ENCODE data around the gene JPT2.

Gene JPT2

DNA sequence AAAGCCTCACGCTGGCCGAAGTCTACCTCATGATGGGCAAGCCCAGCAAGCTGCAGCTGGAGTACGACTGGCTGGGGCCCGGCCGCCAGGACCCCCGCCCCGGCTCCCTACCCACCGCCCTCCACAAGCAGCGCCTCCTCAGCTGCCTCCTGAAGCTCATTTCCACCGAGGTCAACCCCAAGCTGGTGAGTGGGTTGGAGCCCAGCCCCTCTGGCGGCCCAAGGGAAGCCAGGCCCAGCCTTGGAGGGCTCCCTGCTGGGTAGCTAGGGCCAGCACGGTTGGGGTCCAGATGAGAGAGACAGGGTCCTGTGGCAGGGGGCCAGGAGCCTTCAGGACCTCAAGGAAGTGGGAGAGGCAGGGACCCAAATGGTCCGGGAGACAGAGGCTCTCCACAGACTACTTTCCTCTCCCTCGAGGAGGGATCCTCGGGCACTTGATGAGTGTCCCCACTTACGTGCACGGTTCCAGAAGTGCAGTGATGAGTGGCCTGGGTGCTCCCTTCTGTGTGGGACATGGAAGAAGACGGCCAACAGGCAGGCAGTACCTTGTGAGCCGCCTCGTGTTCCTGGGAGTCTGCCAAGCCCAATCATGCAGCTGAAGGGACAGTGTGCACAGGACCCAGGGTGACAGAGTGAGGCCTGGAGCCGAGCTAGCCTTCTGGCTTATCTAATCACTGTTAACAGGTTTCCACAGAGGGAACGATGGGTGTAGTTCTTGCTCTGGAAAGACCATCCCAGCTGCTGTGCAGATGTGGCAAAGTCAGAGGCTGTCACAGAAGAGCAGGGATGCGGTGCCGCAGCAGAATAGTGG, 21.1 kb upstream of the JPT2 start:
- no peak overlapping the region for H3K4me3 ChIP-seq (replicated peaks; ENCODE audit: low read depth, low read length)
- DNase-seq (ENCODE audit: low read depth): no peak
- TF ChIP-seq, protein P1, sequence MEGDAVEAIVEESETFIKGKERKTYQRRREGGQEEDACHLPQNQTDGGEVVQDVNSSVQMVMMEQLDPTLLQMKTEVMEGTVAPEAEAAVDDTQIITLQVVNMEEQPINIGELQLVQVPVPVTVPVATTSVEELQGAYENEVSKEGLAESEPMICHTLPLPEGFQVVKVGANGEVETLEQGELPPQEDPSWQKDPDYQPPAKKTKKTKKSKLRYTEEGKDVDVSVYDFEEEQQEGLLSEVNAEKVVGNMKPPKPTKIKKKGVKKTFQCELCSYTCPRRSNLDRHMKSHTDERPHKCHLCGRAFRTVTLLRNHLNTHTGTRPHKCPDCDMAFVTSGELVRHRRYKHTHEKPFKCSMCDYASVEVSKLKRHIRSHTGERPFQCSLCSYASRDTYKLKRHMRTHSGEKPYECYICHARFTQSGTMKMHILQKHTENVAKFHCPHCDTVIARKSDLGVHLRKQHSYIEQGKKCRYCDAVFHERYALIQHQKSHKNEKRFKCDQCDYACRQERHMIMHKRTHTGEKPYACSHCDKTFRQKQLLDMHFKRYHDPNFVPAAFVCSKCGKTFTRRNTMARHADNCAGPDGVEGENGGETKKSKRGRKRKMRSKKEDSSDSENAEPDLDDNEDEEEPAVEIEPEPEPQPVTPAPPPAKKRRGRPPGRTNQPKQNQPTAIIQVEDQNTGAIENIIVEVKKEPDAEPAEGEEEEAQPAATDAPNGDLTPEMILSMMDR (IDR thresholded peaks at IDR 0.05; ENCODE audit: low read length, missing control alignments): no peak

DNA sequence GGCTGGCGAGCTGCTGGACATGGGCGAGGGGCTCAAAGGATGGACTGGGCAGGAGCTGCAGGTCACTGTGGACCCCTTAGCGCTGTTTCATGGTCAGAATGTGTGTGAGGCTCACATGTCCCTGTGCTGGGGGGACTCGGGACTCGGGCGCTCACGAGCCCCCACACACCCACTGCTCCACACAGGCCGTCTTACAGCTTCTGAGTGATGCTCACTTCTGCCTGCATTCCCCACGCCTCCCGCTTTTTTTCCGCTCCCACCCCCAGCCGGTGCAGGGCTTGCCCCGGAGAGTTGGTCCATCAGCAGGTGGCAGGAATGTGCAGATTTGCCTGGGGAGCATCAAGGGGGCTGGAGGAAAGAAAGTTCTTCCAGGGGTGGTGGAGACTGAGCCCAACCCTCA, 20.2 kb upstream of the JPT2 start:
- no peak for DNase-seq (ENCODE audit: low read depth)
- H3K4me3 ChIP-seq (replicated peaks; ENCODE audit: low read depth, low read length): no peak overlapping the region
- TF ChIP-seq, protein P1 (IDR thresholded peaks at IDR 0.05; ENCODE audit: low read length, missing control alignments): no peak

DNA sequence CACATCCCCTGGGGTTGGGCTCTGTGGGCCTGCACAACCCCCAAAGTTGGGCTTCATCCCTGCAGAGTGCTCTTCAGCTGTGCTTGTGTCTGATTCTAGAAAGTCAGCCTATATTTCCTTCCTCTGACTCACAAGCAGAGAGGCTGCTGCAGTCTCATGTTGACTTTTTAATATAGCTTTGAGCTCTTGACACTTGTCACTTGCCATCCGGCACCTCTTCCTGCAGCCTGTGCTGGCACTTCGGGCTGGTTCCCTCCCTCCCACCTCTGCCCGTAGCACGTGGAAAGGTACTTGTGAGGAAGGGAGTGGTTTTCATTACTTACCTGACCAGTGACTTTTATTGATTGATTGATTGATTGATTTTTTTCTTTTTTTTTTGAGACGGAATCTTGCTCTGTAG, 19.0 kb upstream of the JPT2 start:
- no peak for DNase-seq (ENCODE audit: low read depth)
- TF ChIP-seq, protein P1 (IDR thresholded peaks at IDR 0.05; ENCODE audit: low read length, missing control alignments): no peak
- no peak overlapping the region for H3K4me3 ChIP-seq (replicated peaks; ENCODE audit: low read depth, low read length)

DNA sequence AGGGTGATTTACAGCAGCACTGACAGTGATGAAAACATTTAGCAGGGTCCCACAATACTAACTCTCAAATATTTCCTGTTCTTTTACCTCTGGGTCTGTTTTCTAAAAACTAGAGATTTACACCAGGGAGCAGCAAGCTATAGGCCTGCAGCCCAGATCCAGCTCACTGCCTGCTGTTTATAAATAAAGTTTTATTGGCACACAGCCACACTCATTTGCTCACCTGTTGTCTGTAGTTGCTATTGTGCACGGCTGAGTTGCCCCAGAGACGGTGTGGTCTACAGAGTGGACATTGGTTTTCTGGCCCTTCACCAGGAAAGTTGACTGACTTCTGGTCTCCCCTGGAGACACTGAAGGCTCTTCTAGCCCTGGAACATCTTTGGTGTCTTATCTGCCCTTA, 16.3 kb upstream of the JPT2 start:
- DNase-seq (ENCODE audit: low read depth): no peak
- TF ChIP-seq, protein P1 (IDR thresholded peaks at IDR 0.05; ENCODE audit: low read length, missing control alignments): no peak
- H3K4me3 ChIP-seq (replicated peaks; ENCODE audit: low read depth, low read length): no peak overlapping the region

DNA sequence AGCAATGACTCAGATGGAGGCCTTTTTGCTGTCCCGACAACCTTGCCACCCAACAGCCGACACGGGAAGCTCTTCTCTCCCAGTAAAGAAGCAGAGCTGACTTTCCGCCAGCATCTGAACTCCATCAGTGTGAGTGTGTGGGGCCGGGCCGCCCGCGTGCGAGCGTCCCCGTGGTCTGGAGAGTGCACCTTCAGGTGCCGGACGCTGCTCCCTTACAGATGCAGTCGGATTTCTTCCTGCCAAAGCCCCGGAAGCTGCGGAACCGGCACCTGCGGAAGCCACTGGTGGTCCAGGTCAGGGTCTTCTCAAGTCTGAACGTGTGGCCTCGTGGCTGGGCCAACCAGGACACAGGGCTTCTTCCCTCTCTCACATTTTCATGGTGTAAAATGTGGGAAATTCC, 15.5 kb upstream of the JPT2 start:
- TF ChIP-seq, protein P1 (IDR thresholded peaks at IDR 0.05; ENCODE audit: low read length, missing control alignments): no peak
- DNase-seq (ENCODE audit: low read depth): no peak
- H3K4me3 ChIP-seq (replicated peaks; ENCODE audit: low read depth, low read length): no peak overlapping the region

DNA sequence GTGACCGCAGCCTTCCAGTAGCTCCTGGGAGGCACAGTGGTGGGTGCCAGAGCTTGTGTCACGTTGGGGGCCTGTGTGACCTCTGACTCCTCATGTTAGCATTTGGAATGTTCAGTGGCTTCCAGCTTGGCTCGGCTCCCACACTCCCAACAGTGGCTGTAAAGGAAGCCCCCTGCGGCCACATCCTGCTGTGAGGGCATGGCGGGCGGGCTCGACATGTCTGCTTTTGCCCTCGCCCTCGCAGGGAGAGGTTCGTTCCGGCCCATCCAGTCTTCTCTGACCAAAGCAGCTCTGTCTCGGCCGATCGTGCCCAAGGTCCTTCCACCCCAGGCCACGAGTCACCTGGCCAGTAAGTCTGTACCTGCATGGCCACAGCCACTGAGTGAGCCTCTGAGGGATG, 12.2 kb upstream of the JPT2 start:
- TF ChIP-seq, protein P1 (IDR thresholded peaks at IDR 0.05; ENCODE audit: low read length, missing control alignments): no peak
- H3K4me3 ChIP-seq (replicated peaks; ENCODE audit: low read depth, low read length): no peak overlapping the region
- DNase-seq (ENCODE audit: low read depth): no peak

DNA sequence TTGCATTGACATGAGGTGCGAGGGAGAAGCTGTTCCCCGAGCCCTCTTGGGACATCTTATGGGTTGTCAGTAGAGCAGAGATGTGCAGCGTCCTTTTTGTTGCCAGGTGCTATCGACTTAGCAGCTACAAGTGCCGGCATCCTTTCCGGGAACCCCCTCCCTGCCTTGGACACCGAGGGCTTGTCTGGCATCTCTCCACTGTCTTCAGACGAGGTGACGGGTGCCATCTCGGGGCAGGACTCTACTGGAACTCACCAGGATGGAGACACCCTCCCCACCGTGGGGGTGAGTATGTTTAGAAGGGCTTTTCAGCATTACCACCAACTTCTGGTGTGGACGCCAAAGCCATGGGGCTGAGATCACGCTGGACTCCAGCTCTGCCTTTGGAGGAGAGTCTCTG, 11.8 kb upstream of the JPT2 start:
- no peak for DNase-seq (ENCODE audit: low read depth)
- H3K4me3 ChIP-seq (replicated peaks; ENCODE audit: low read depth, low read length): no peak overlapping the region
- TF ChIP-seq, protein P1 (IDR thresholded peaks at IDR 0.05; ENCODE audit: low read length, missing control alignments): no peak

Measured in fibroblast of pulmonary artery (primary cell).